Epithelial cell of proximal tubule (primary cell): ENCODE data around the gene WDFY1. TPM values are rescaled to one million over a fixed set of nuclear protein-coding genes. Genes with fewer than 3 reads are reported as not detected.

Experiments
- DNase-seq: peaks from one replicate; pipeline ENCODE4 v3.0.0-alpha.2; 2011; ENCODE audit warnings: low read depth
- H3K4me3 ChIP-seq: 2 replicates; pipeline ENCODE4 v1.5.1; 2011; ENCODE audit warnings: low read depth, mild to moderate bottlenecking, low read length
- total RNA-seq: library from RNA; depleted of rRNA; stranded (reverse); fragments of >200 nt; gene quantifications from 2 replicates; pipeline ENCODE4 v1.2.3, GENCODE V29; 2015
- TF ChIP-seq, protein P1 (sequence below): conservative IDR thresholded peaks from 2 replicates; pipeline ENCODE4 v1.5.1; 2012; ENCODE audit warnings: low read depth, mild to moderate bottlenecking, low read length

Gene WDFY1
- total RNA-seq, 1 donor from 2014 or later = 27.5 TPM

DNA sequence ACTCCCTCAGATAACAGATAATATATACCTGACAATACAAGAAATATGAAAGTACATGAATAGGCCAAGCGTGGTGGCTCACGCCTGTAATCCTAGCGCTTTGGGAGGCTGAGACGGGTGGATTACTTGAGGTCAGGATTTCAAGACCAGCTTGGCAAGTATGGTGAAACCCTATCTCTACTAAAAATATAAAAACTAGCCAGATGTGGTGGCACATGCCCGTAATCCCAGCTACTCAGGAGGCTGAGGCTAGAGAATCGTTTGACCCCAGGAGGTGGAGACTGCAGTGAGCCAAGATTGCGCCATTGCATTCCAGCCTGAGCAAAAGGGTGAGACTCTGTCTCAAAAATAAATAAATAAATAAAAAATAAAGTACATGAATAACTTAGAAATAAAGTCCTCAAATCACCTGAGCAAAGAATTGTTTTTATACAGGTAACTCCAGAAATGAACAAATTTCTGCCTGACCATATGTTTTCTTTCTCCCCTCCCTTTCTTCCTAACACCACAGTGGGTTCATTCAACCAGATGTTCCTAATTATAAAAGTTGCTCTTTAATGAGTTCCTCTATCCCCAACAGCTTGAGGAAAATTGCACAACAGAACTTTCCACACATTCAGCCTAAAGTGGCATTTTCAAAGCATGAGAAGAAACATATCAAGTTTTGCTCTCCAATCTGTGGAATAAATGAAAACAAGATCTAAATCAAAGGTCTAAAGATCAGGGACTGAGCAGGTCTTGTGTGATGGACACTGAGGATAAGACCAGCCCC is 74.1 kb downstream of the WDFY1 start:
- TF ChIP-seq, protein P1, sequence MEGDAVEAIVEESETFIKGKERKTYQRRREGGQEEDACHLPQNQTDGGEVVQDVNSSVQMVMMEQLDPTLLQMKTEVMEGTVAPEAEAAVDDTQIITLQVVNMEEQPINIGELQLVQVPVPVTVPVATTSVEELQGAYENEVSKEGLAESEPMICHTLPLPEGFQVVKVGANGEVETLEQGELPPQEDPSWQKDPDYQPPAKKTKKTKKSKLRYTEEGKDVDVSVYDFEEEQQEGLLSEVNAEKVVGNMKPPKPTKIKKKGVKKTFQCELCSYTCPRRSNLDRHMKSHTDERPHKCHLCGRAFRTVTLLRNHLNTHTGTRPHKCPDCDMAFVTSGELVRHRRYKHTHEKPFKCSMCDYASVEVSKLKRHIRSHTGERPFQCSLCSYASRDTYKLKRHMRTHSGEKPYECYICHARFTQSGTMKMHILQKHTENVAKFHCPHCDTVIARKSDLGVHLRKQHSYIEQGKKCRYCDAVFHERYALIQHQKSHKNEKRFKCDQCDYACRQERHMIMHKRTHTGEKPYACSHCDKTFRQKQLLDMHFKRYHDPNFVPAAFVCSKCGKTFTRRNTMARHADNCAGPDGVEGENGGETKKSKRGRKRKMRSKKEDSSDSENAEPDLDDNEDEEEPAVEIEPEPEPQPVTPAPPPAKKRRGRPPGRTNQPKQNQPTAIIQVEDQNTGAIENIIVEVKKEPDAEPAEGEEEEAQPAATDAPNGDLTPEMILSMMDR = no peak
- no peak overlapping the region for H3K4me3 ChIP-seq
- no peak for DNase-seq

DNA sequence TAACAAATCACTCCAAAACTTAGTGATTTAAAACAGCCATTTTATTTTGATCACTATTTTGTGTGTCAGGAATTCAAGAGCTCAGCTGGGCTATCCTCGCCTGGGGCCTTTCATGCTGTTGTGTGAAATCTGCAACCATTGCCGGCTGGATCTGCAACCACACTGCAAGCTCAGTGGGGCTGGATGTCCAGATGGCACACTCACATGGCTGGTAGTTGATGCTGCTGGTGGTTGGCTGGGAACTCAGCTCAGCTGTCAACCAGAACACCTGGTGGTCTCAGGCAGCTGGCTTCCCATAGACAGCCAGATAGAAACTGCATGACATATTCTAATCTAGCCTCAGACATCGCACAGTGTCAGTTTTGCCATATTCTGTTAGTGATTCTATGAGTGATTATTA is 77.1 kb downstream of the WDFY1 start:
- no peak overlapping the region for H3K4me3 ChIP-seq
- TF ChIP-seq, protein P1 = no peak
- DNase-seq = no peak

DNA sequence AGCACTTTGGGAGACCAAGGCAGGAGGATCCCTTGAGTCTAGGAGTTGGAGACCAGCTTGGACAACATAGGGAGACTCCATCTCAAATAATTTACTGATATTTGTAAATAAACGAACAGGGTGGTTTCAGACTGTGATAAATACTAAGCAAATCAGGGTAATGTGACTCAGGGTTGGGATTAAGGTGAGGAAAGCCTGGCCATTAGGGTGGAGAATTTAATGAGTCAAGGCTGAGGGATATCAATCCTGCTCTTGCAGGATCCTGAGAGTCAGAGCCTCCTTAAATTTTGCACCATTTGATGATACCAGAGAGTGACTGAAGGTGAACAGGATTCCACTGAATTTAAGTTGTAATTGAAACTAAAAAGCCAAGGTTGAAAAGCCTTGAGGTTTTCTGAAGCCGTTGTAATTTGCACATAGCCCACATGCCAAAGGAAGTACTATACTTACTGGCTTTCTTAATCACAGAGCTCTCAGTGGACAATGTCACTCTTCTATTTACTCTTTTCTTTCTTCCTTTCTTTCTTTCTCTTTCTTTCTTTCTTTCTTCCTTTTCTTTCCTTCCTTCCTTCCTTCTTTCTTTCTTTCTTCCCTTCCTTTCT is 79.1 kb downstream of the WDFY1 start:
- no peak overlapping the region for H3K4me3 ChIP-seq
- DNase-seq = no peak
- TF ChIP-seq, protein P1 = no peak

DNA sequence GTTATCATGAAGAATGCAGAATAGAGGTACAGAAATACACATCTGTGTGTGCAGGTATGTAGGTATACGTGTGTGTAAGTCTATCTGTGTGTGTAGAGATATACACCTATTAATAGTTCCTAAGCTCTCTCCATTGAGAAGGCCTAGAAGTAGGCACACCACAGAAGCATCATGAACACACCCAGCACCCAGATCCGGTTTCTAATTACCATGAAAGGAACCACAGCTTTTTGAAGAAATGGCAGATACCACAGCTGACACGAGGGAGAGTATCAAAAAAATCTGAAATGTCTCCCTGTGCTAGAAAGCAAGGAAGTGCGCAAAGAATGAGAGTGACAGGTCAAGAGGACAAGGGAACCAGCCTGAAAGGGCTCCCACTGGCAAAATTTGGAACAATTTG is 80.0 kb downstream of the WDFY1 start:
- H3K4me3 ChIP-seq = no peak overlapping the region
- TF ChIP-seq, protein P1 = no peak
- no peak for DNase-seq

DNA sequence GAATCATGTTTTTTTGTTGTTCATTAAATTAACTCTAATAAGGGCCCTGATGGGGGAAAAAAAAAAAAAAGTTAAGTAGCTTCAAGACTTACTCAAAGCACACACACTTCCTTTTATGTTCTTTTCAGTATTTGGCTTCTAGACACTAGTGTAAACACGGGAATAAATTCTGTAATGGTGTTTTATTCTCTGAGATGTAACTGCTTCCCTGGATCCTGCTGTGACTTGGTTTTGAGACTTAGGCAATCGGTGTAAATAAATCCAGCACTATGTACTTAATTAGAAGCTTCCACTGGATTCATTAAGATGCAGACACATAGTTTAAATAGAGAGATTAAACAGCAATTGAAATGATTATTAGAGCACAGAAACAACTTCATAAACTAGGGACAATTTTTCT is 81.6 kb downstream of the WDFY1 start:
- TF ChIP-seq, protein P1 = no peak
- H3K4me3 ChIP-seq = no peak overlapping the region

DNA sequence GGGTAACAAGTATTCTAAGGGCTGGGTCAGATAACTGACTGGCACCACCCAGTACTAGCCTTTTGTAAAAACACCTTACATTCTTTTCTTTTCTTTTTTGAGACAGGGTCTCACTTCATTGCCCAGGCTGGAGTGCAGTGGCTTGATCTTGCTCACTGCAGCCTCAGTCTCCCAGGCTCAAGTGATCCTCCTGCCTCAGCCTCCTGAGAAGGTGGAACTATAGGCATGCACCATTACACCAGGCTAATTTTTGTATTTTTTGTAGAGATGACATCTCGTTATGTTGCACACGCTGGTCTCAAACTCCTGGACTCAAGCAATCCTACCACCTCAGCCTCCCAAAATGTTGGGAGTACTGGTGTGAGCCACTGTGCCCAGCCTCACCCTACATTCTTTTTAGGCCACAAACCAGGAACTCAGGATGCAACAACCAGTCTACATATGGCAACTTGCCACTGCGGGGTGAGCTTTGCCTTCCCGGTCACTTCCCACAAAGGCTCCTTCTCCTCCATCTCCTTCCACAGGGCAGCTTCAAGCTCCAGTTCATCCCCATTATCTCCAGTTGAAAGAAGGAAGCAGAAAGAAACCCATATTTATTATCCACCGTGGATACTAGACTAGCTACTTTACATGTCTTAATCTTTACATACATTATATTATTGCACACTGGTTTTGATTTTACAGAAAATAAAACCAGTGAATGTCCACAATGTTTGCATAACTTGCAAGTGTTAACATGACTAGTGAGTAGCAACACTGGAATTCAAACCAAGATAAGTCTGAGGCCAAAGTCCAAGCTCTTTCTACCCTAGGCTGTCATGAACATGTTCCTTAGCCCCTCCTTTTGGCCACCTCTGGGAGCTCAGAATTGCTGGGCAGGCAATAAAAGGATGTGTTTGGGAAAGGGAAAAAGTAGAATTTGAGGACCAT is 84.1 kb downstream of the WDFY1 start:
- TF ChIP-seq, protein P1 = peak; percentile 41
- DNase-seq = peak; percentile 86

More for the DNA sequence above, 81.6 kb downstream of the WDFY1 start:
- DNase-seq = no peak

More for the DNA sequence above, 84.1 kb downstream of the WDFY1 start:
- no peak overlapping the region for H3K4me3 ChIP-seq
